Measurements from ENCODE around the gene TCF15.

TCF15 gene

GRCh38 chr20:595330-596308, 14.5 kb downstream of the TCF15 start:
- TF ChIP-seq CTCF (IDR thresholded peaks at IDR 0.05) = no peak

GRCh38 chr20:592506-592905, 17.6 kb downstream of the TCF15 start:
- TF ChIP-seq CTCF (IDR thresholded peaks at IDR 0.05) = no peak

- TF ChIP-seq CTCF (IDR thresholded peaks at IDR 0.05) = no peak
Observed at GRCh38 chr20:591941-592340, 18.2 kb downstream of the TCF15 start.

- TF ChIP-seq CTCF (IDR thresholded peaks at IDR 0.05) = no peak
Observed at GRCh38 chr20:588932-589672, 21.0 kb downstream of the TCF15 start.

- TF ChIP-seq CTCF (IDR thresholded peaks at IDR 0.05) = no peak
Observed at GRCh38 chr20:588476-588875, 21.6 kb downstream of the TCF15 start.

GRCh38 chr20:584971-585301, 25.2 kb downstream of the TCF15 start:
- TF ChIP-seq CTCF (IDR thresholded peaks at IDR 0.05) = no peak

- TF ChIP-seq CTCF (IDR thresholded peaks at IDR 0.05) = no peak
Observed at GRCh38 chr20:584161-584970, 25.7 kb downstream of the TCF15 start.

Data from LNCAP (cell line).